H4 (cell line): ENCODE measurements around the gene OPRL1. TPM values are rescaled to one million over a fixed set of nuclear protein-coding genes. Genes with fewer than 3 reads are reported as not detected.

Experiments
- DNase-seq: peaks from one replicate; pipeline ENCODE4 v3.0.0-alpha.2; 2015; ENCODE audit warnings: low spot score
- total RNA-seq: library from RNA; depleted of rRNA; stranded (reverse); fragments of >200 nt; shearing (Covaris generic); gene quantifications from 2 replicates; pipeline ENCODE4 v1.2.3, GENCODE V29; 2014

Gene OPRL1
- total RNA-seq, 1 experiment from 2014 or later: 0.97 TPM

DNA sequence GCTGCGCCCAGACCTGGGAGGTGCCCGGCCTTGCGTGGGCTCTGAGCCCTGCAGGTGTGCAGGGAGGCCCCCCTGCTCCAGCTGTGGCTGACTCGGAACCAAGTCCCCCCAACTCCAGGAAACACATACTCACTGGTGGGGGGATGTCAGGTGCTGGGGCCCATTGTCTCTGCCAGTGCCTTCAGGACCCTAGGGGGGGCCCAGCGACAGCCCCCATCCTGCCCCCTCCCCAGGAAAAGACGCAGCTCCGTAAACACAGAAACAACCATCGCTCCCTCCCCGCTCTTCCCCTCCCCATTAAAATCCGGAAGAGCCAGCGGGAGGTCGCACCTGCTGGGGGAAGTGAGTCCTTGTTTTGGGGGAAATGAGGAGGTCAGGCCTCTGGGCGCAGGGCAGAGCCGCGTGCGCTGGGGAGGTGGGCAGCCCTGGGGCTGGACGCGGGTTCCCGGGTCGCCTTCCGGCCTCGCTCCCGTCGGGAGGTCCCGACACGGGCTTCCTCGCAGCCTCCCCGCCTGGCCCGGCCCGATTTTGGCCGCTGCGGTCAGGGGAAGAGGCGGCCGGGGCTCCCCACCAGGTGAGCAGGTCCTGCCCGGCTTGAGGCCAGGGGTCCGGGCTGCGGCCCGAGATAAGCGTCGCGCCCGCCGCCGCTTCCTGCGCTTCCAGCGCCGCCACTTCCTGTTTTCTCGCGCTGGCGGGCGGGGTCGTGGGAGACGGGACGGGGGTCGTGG, 37.7 kb upstream of the OPRL1 start:
- no peak for DNase-seq

DNA sequence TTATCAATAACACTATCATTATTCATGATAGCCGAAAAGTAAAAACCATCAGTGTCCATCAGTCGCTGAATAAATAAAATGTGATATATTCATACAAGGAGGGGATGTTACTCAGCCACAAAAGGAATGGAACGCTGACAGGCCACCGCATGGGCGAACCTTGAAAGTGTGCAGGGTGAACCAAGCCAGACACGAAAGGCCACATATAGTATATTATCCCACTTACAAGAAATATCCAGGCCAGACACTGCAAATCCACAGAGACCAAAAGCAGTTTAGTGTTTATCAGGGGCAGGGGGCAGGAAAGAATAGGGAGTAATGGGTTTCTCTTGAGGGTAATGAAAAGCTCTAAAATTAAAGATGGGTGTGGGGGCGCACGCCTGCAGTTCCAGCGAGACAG, 36.1 kb upstream of the OPRL1 start:
- DNase-seq: no peak

DNA sequence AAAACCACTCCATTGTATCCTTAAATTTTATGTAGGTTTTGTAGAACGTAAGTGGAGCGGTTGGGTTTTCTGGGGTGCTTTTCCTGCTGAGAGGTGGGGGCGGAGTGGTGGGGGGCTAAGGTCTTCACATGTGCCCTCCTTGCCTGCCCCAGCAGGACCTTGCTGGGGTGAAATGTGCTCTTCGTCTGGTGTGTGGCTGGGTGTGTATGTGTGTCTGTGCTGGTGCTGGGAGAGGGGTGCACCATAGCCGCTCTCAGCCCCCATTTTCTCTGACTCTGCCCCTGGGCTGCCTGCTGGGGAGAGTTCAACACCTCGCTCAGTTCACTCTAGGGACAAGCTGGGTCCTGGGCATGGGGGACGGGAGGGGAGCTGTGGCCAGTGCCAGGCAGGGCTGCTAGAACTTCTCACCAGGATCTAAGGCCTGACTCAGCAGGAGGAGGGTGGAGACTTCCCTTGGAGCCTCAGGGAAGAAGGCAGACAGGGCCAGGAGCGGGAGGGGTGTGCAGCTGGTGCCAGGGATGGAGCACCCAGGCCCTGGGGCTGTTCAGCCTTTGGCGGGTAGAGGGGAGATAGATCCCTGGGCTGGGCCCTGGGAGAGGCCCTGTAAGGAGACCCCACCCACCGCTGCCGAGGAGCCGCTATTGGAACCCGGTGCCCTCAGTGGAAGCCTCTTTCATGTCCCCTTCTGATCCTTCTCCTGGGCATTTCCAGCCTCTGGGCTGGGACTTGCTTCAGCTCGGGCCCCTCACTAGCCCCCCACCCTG, 35.2 kb upstream of the OPRL1 start:
- peak; percentile 87 for DNase-seq

DNA sequence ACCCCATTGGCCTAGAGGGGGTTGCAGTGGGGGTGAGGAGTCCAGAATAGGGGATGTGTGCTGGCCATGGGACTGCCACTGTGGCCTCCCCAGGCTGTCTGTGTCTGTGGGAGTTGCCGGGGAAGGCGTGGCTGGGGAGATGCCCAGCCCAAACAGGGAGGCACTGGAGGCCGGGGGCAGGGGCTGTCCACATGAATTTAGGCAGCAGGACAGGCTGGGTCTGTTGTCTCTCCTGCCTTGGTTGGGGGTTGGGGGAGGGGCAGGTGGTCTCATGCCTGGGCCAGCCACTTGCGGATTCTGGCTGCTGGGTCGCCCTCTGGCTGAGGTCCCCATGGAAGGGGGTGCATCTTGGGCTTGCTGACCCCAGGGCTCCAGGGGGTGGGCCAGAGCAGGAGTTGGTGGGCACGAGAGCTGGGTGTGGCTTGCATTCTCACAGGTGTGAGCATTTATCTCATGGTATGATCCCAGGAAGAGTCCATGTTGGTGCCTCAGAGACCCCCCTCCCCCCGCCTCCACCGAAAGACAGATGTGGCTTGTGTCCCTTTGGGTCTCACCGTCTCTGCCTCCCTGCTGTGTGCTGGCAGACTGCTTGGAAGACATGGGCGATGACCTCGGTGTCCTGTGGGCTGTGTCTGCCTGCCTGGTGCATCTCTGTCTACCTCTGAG, 34.4 kb upstream of the OPRL1 start:
- DNase-seq: no peak

DNA sequence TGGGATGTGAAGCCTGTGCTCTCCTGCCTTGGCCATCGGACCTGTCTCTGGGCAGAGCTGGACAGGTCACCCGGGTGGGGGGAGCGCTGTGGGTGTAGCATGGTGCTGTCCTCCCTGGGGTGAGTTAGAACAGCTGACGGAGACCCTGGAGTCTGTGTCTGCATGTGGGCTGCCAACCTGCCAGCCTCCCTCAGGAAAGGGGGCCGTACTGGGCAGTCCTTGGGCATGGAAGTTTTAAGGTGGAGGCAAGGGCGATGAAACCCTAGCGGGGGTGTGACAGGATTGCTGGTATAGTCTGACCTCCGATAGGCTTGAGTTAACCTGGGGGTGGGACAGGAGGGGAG, 32.9 kb upstream of the OPRL1 start:
- no peak for DNase-seq

DNA sequence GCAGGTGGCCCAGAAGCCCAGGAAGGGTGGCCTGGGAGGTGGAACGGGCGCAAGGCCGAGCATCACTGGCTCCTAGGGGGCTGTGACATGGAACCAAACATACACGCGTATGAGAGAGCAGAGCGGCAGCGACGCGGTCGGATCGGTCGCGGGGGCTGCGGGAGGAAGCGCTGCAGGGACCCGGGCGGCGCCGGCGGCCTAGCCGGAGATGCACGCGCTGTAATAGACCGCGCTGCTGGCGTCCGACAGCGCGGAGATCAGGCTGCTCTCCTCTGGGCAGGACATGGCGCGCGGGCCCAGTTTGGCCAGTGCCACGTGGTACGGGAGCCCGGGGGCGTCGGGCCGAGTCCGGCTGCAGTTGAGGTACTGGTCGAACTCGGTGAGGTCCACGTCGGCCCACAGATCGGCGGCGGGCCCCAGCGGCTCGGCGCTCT, 31.9 kb upstream of the OPRL1 start:
- no peak for DNase-seq

DNA sequence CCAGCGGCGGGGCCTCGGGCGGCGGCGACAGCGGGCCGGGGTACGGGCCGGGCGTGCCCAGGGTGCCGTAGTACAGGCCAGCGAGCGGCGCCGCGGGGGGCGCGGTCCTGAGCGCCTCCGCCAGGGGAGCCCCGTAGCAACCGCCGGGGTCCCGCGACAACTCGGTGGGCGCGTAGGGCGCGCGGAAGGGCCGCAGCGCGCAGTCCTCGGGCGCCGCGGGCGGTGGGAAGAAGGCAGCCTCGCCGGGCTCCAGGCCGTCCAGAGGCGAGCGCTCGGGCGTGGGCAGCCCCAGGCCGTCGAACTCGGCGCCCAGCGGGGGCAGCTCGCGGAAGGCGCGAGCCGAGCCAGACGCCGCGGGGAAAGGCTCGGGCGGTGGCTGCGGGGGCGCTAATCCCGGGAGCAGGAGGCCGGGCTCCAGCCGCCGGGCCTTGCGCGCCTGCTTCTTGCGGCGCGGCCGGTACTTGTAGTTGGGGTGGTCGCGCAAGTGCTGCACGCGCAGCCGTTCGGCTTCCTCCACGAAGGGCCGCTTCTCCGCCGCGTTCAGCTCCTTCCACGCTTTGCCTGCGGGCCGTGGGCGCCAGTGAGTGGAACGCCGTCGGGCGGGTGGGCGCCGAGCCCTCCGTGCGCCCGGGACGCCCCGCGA, 31.4 kb upstream of the OPRL1 start:
- DNase-seq: no peak

DNA sequence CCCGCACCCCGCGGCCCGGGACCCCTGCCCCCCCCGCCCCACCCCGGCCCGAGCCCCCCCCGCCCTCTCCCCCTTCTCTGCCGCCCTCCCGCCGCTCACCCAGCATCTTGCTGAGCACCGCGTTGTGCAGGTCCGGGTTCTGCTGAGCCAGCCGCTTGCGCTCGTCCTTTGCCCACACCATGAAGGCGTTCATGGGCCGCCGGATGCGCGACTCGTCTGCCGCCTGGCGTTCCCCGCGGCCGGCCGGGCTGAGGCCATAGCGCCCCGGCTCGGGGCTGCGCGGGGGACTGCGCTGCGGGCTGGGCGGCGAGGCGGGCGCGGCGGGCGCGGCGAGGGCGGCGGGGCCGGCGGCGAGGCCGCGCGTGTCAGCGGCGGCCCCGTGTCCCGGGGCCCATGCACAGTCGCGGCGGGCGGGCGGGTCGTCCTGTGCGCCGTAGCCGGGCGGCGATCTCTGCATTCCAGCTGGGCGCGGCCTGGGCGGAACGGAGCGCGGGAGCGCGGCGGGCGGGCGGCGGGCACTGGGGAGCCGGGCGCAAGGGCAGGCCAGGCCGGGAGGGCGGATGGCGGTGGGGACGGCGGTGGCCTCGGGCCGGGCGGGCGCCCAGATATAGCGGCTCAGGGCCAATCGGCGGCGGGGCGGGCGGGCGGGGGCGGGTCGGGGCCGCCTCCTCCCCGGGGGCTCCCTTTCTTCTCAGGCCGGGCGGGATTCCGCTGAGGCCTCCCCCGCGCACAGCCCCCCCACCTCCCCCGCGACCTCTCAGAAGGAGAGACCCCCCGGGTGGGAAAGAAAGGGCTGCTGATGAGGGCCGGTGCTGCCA, 30.6 kb upstream of the OPRL1 start, which contains the start of gene SOX18:
TSS of gene SOX18 (minus strand) at position 580 of the 818 bp plus-strand sequence. CDS start at position 457, 123 bp downstream.
- no peak for DNase-seq

DNA sequence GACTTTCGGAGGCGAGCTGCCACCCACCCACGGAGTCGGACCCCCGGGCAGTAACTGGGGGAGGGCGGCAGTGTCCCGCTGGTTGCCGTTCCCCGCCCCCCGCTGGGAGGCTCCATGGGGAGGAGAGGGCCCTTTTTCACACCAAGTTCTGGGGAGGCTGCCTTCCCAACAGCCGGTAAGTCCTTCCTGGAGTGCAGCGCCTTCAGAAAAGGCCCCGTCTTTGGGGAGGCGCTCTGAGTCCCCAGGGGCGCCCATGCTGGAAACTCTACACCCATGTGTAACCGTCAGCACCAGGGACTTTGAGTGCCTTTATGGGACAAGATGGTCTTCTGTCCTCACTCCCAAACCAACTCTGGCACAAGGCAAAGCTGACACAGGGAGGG, 30.0 kb upstream of the OPRL1 start:
- no peak for DNase-seq

DNA sequence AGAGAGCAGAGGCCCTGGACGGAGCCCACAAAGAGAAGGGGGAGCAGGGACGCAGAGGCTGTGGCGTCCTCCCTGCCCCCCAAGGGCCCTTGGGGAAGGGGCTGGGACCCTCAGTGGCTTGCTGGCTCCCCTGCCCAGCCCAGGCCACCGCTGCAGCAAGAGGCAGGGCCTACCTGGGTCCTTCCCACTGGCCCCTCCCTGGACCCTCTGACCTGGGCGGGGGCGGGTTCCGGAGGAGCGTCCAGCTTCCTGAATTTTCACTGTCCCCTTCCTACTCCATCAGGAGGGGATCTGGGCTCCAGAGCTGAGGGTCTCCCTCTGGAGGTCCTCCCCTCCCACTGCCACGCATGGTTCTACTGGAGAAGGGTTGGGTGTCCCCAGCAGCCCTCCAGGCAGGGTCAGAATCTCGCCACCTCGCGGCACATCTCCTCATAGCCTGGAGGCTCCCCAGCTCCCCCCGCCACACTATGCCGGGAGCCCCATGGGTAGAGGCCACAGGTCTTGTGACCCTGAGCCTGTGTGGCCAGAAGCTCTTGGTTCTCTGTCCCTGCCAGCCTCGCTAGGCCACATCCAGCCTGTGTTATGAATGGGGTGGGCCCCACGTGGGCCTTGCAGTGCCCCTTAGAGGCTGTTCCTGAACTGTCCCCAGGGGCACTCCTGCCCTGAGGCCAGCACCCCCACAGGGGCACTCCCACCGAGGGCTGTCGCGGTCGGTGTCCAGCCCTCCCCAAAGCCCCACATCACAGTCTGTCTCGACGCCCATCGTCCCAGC, 29.4 kb upstream of the OPRL1 start:
- DNase-seq: no peak

DNA sequence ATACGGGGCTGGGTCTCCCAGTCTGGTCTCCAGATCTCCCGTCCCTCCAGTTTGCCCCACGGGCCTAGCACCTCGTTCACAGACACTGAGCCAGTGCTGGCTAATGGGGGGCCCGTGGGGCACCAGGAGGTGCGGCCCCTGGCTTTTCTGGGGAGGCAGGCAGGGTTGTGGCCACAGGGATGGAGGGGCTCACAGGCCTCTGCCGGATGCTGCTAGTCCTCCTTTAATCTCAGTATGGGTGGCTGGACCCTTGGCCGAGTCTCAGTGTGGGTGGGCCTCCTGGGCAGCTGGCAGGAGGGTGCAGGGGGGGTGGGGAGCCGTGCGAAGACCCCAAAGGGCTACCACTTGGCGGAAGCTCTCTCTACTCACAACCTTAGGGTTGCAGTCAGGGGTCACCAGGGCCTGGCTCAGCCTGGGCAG, 28.8 kb upstream of the OPRL1 start:
- no peak for DNase-seq

DNA sequence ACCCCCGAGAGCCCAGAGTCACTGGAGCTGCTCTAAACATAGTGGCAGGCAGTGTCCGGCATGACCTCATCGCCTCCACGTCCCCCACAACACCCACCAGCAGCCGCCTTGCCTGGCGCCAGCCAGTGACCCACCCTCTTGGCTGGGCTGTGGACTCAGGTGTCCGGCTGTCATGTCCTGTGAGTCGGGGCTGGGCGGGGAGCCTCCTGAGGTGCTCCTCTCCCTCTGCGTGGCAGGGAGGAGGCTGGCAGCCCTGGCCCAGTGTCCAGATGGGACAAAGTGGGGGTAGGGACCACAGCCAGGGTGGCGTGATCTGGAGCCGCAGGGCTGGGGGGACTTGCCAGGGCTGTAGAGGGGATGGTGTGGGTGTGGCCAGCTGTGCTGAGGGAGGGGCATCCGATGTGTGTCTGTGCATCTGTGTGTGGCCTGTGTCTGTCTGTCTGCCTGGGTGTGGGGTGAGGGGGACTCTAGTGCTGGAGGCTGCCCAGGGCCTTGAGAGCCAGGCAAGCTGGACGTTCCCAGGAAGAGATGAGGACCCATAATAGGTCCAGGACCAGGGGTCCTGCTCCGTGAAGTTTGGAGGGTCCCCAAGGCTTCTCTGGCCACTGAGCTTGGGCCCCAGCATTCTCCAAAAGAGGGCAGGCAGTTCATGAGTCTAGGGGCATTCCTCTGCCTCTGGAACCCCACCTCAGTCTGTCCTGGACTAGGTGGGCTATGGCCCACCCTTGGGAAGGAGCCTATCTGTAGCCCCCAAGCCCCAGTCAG, 28.1 kb upstream of the OPRL1 start:
- DNase-seq: no peak

DNA sequence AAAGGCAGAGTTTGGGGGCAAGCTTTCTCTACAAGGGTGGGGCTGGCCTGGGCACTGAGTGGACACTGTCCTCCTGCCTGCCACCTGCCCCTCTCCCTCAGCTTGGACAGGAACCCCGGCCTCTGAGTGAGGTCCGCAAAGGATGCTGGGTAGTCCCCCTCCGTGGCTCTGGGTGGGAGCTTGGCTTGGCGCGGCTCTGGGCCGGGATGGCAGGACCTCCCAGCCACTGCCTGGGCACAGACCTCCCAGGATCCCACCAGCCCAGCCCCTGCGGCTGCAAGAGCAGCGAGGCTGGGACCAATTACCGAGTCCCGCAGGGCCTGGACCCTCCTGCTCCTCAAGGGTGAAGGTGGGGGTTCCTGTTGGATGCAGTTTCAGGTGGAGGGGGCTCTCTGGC, 27.6 kb upstream of the OPRL1 start:
- no peak for DNase-seq

DNA sequence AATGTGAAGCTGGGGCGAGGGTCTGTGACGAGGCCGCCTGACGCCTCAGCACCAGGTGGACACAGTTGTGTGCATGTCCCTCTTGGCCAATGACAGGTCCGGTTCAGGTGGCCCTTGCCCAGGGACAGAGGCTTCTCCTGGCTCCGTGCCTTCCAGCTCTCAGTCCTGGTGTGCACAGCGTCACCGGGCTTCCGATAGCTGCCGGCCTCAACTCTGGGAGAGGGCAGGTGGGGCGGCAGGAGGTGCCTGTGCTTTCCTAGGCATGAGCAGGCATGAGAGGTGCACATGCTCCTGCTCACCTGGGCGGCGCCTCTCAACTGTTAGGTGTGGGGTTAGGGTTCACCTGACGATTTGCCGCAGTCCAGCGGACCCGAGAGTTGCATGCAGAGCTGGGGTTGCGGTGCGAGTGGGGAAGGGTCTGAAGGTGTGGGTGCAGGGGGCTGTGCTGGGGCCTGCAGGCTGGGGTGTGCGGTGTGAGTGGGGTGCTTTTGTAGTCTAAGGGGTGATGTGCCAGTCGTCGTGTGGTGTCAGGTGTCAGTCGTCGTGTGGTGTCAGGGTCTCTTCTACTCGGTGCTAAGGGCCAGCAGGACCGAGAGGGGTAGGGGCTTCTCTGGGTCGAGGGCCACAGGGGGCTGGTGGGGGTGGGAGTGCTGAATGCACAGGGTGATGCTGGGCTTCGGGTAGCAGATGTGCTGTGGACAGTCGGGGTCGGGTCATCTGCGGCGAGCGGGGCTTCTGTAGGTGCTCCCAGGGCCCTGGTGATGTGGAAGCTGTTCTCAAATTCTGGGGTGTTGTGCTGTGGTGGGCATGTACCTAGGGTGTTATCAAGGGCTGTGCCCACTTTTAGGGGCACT, 26.7 kb upstream of the OPRL1 start:
- no peak for DNase-seq

DNA sequence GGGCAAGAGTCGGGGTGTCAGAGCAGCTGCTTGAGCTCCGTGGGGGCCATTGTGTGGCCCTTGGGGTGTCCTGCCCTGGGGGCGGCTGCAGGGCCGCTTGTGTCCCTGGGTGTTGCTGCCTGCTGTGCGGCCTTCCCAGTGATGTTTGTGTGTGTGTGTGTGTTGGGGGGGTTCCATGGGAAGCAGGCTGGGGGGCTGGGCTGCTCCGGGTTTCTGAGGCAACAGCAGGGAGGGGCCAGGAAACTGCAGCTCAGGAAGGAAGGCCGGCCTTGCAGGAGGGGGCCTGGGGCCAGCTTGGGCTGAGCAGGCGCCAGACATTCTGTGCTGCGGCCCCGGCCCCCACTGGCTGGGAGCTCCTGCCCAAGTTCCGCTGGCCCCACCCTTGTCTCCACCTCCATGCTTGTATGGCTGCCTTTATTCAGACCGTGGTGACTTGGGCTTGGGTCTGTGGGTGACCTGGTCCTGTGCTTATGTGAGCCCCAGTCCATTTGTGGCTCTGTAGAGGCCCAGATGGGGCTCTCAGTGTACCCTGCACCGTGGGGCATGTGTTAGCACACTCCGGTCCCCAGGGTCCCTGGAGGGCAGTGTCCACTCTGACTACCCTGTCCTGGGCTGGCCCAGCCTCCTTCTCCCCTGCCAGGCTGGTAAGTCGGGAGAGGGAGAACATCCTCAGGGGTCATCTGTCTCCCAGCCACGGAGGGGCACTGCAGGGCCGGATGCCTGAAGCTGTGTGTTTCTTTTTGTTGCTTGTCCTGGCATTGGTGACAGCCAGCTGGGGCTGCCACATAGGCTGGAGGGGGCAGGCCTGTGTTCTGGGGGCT, 25.8 kb upstream of the OPRL1 start:
- DNase-seq: peak; percentile 45

DNA sequence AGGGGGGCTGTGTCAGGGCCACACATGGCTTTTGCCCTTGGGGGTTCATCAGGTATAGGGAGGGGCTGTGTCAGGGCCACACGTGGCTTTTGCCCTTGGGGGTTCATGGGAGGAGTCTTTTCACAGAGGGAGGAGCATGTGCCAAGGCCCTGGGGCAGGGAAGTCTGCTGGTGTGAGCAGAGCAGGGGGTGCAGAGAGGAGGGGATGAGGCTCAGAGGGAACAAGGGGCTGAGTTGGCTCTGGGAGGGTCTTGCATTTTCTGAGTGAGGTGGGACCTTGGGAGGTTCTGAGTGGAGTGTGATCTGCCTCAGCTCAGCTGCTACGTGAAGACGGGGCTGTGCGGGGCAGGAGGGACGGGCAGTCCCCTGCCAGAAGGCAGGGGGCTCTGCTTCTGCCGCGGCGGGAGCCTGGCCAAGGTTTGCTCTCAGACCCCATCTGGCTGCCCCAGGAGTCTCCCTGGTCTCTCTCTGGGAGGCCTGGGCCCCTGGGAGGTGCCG, 24.4 kb upstream of the OPRL1 start:
- DNase-seq: no peak

DNA sequence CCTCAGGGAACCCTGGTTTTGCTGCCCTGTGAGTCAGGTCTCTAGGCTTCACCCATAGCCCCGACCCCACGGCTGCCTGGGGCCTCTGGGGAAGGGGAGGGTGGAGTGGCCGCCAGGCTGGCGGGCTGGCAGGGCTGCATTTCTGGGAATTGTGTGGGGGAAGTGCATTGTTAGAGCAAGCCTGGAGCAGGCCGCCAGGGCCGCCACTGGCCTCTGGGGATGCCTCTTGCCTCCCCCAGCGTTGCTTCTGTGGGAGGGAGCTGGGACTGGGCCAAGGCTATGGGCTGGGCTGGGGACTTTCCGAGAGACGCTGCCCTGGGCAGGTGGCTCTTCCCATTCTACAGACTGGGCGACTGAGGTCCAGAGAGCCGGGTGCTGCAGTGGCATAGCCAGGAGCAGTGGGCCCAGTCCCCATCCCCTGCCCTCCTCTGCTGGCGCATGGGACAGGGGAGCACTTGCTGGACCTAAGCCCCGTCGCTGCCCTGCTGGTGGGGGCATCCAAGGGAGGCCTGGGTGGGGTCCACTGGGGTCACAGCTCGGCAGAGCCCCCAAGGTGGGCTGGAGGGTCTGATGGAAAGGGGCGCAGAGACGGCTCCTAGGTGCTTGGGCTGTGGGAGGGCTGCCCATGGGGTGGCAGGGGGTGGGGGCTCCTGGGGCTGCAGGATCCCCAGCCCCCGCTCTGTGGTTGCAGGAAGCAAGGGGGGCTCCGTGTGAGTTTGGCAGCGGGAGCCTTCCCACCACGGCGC, 23.8 kb upstream of the OPRL1 start:
- DNase-seq: peak; percentile 62
